GM12874 (cell line): Measurements from ENCODE around the gene ZIM2.

ENCODE experiments used
- CTCF ChIP-seq: IDR thresholded peaks from 2 replicates; pipeline ENCODE4 v1.5.1; 2011; ENCODE audit warnings: low read depth, mild to moderate bottlenecking, control low read depth, low read length, moderate library complexity; ENCODE audit not compliant: insufficient read depth

The ZIM2 gene

GRCh38 chr19:56827708-56828107 lies 12.8 kb downstream of the ZIM2 start:
- TF ChIP-seq CTCF, result no peak

GRCh38 chr19:56823956-56824355 lies 16.6 kb downstream of the ZIM2 start:
- no peak for TF ChIP-seq CTCF

GRCh38 chr19:56823417-56823816 lies 17.1 kb downstream of the ZIM2 start:
- no peak for TF ChIP-seq CTCF

- TF ChIP-seq CTCF, result no peak
Measured at GRCh38 chr19:56822755-56823154, 17.8 kb downstream of the ZIM2 start.

GRCh38 chr19:56821675-56822074 lies 18.9 kb downstream of the ZIM2 start:
- TF ChIP-seq CTCF, result no peak

GRCh38 chr19:56821209-56821608 lies 19.3 kb downstream of the ZIM2 start:
- no peak for TF ChIP-seq CTCF

GRCh38 chr19:56819166-56819565 lies 21.4 kb downstream of the ZIM2 start:
- no peak for TF ChIP-seq CTCF

- TF ChIP-seq CTCF, result no peak
Measured at GRCh38 chr19:56814656-56815055, 25.9 kb downstream of the ZIM2 start.
